HepG2 (cell line): Measurements from ENCODE around the gene VAT1L. TPM values are rescaled to one million over a fixed set of nuclear protein-coding genes. Genes with fewer than 3 reads are reported as not detected.

Experiments
- GATA4 ChIP-seq: sonication (generic); IDR thresholded peaks from 2 replicates; pipeline ENCODE4 v1.6.1; 2016; ENCODE audit warnings: antibody characterized with exemption, low read depth, borderline replicate concordance
- GLI4 ChIP-seq: sonication (generic); formaldehyde crosslinking; IDR thresholded peaks from 2 replicates; pipeline ENCODE4 v1.5.1; 2020; ENCODE audit warnings: missing genetic modification reagents, mild to moderate bottlenecking, moderate library complexity, borderline replicate concordance
- NR3C1 ChIP-seq: sonication (generic); formaldehyde crosslinking; IDR thresholded peaks from 2 replicates; pipeline ENCODE4 v1.4.0; 2020; ENCODE audit warnings: missing genetic modification reagents
- POLR2G ChIP-seq: fragments of 200-400 bp; formaldehyde crosslinking; IDR thresholded peaks from 2 replicates; pipeline ENCODE4 v1.6.1; 2018; ENCODE audit warnings: mild to moderate bottlenecking, low read depth, low read length, moderate library complexity
- SRY ChIP-seq: sonication (generic); formaldehyde crosslinking; IDR thresholded peaks from 2 replicates; pipeline ENCODE4 v1.8.0; 2022; ENCODE audit warnings: mild to moderate bottlenecking, missing genetic modification reagents
- TGIF2 ChIP-seq: IDR thresholded peaks from 2 replicates; pipeline ENCODE4 v1.6.1; 2016; ENCODE audit warnings: control low read depth, missing compliant biosample characterization
- U2AF2 ChIP-seq: fragments of 200-400 bp; formaldehyde crosslinking; IDR thresholded peaks from 2 replicates; pipeline ENCODE4 v1.6.1; 2017; ENCODE audit warnings: low read depth, mild to moderate bottlenecking, low read length
- ZFP82 ChIP-seq: sonication (generic); formaldehyde crosslinking; IDR thresholded peaks from 2 replicates; pipeline ENCODE4 v1.5.1; 2020; ENCODE audit warnings: mild to moderate bottlenecking, missing genetic modification reagents, borderline replicate concordance
- ZNF30 ChIP-seq: sonication (generic); formaldehyde crosslinking; IDR thresholded peaks from 2 replicates; pipeline ENCODE4 v1.5.0; 2020; ENCODE audit warnings: mild to moderate bottlenecking, missing genetic modification reagents
- ZNF333 ChIP-seq: sonication (generic); formaldehyde crosslinking; IDR thresholded peaks from 2 replicates; pipeline ENCODE4 v1.4.0; 2020; ENCODE audit warnings: mild to moderate bottlenecking, missing genetic modification reagents, borderline replicate concordance
- ZNF646 ChIP-seq: sonication (generic); formaldehyde crosslinking; IDR thresholded peaks from 2 replicates; pipeline ENCODE4 v1.9.0; 2021; ENCODE audit warnings: mild to moderate bottlenecking, missing genetic modification reagents
- ZNF883 ChIP-seq: sonication (generic); formaldehyde crosslinking; IDR thresholded peaks from 2 replicates; pipeline ENCODE4 v1.5.1; 2020; ENCODE audit warnings: mild to moderate bottlenecking, missing genetic modification reagents; ENCODE audit errors: not compliant biosample characterization
- polyA plus RNA-seq, 8 experiments: library from polyadenylated mRNA; depleted of rRNA in 3 of 8; stranded (reverse) in 7 of 8; unstranded in 1 of 8; fragments of >200 nt; fragmentation: Illumina TruSeq in 4 of 8; extraction: Trizol in 4 of 8; gene quantifications; 2 replicates each; pipeline versions ENCODE4 v1.2.1 to v1.2.3, GENCODE V29; 2011 to 2016; ENCODE audit warnings: low read depth in 4 of 8, missing spikeins in 1 of 8, mixed read lengths in 1 of 8; ENCODE audit not compliant: insufficient read depth in 1 of 8
- total RNA-seq, 5 experiments: library from RNA; depleted of rRNA; stranded (reverse); fragments of >200 nt; fragmentation: Illumina TruSeq; extraction: Trizol; gene quantifications; 2 replicates each; pipeline ENCODE4 v1.2.3, GENCODE V29; 2016; ENCODE audit warnings: low read depth in 1 of 5
- TF ChIP-seq, protein P1 (sequence below): sonication (generic); formaldehyde crosslinking; IDR thresholded peaks from 2 replicates; pipeline ENCODE4 v1.4.0; 2020; ENCODE audit warnings: missing genetic modification reagents
- TF ChIP-seq, protein P2 (sequence below): sonication (generic); formaldehyde crosslinking; IDR thresholded peaks from 2 replicates; pipeline ENCODE4 v1.4.0; 2020; ENCODE audit warnings: missing genetic modification reagents
- TF ChIP-seq, protein P3 (sequence below): IDR thresholded peaks from 2 replicates; pipeline ENCODE4 v1.6.1; 2016

VAT1L gene
- total and polyA plus RNA-seq, 2 of the 13 experiments (the other 11 are each of a cell fraction or from before 2014, with no cell fraction given) = not detected

- TF ChIP-seq ZNF646 (CRISPR knock-in tag) (no peak), NR3C1 (CRISPR knock-in tag) (no peak), ZFP82 (CRISPR knock-in tag) (no peak), U2AF2 (no peak), GLI4 (CRISPR knock-in tag) (no peak), ZNF30 (CRISPR knock-in tag) (no peak), GATA4 (no peak), POLR2G (no peak), ZNF883 (no peak), TGIF2 (no peak), ZNF333 (CRISPR knock-in tag) (no peak), SRY (CRISPR knock-in tag) (no peak)
- TF ChIP-seq, protein P1, sequence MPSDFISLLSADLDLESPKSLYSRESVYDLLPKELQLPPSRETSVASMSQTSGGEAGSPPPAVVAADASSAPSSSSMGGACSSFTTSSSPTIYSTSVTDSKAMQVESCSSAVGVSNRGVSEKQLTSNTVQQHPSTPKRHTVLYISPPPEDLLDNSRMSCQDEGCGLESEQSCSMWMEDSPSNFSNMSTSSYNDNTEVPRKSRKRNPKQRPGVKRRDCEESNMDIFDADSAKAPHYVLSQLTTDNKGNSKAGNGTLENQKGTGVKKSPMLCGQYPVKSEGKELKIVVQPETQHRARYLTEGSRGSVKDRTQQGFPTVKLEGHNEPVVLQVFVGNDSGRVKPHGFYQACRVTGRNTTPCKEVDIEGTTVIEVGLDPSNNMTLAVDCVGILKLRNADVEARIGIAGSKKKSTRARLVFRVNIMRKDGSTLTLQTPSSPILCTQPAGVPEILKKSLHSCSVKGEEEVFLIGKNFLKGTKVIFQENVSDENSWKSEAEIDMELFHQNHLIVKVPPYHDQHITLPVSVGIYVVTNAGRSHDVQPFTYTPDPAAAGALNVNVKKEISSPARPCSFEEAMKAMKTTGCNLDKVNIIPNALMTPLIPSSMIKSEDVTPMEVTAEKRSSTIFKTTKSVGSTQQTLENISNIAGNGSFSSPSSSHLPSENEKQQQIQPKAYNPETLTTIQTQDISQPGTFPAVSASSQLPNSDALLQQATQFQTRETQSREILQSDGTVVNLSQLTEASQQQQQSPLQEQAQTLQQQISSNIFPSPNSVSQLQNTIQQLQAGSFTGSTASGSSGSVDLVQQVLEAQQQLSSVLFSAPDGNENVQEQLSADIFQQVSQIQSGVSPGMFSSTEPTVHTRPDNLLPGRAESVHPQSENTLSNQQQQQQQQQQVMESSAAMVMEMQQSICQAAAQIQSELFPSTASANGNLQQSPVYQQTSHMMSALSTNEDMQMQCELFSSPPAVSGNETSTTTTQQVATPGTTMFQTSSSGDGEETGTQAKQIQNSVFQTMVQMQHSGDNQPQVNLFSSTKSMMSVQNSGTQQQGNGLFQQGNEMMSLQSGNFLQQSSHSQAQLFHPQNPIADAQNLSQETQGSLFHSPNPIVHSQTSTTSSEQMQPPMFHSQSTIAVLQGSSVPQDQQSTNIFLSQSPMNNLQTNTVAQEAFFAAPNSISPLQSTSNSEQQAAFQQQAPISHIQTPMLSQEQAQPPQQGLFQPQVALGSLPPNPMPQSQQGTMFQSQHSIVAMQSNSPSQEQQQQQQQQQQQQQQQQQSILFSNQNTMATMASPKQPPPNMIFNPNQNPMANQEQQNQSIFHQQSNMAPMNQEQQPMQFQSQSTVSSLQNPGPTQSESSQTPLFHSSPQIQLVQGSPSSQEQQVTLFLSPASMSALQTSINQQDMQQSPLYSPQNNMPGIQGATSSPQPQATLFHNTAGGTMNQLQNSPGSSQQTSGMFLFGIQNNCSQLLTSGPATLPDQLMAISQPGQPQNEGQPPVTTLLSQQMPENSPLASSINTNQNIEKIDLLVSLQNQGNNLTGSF (CRISPR knock-in tag) = no peak
- TF ChIP-seq, protein P2, sequence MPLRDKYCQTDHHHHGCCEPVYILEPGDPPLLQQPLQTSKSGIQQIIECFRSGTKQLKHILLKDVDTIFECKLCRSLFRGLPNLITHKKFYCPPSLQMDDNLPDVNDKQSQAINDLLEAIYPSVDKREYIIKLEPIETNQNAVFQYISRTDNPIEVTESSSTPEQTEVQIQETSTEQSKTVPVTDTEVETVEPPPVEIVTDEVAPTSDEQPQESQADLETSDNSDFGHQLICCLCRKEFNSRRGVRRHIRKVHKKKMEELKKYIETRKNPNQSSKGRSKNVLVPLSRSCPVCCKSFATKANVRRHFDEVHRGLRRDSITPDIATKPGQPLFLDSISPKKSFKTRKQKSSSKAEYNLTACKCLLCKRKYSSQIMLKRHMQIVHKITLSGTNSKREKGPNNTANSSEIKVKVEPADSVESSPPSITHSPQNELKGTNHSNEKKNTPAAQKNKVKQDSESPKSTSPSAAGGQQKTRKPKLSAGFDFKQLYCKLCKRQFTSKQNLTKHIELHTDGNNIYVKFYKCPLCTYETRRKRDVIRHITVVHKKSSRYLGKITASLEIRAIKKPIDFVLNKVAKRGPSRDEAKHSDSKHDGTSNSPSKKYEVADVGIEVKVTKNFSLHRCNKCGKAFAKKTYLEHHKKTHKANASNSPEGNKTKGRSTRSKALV = no peak
- TF ChIP-seq, protein P3, sequence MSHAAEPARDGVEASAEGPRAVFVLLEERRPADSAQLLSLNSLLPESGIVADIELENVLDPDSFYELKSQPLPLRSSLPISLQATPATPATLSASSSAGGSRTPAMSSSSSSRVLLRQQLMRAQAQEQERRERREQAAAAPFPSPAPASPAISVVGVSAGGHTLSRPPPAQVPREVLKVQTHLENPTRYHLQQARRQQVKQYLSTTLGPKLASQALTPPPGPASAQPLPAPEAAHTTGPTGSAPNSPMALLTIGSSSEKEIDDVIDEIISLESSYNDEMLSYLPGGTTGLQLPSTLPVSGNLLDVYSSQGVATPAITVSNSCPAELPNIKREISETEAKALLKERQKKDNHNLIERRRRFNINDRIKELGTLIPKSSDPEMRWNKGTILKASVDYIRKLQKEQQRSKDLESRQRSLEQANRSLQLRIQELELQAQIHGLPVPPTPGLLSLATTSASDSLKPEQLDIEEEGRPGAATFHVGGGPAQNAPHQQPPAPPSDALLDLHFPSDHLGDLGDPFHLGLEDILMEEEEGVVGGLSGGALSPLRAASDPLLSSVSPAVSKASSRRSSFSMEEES (CRISPR knock-in tag) = no peak
These were observed 111.1 kb downstream of the VAT1L start (continued) for GRCh38 chr16:77899416-77899815.
